NCI-H460 (cell line): ENCODE results near the gene ITPRIPL1. TPM values are rescaled to one million over a fixed set of nuclear protein-coding genes. Genes with fewer than 3 reads are reported as not detected.
"Not testable (repeated sequence)": the region's sequence is repeated elsewhere in the genome, so short reads cannot be mapped to it uniquely, and the experiment has no call there.

ENCODE experiments used
- DNase-seq: peaks from one replicate; pipeline ENCODE4 v3.0.0-alpha.2; 2016; ENCODE audit warnings: low read depth; ENCODE audit errors: extremely low read depth
- polyA plus RNA-seq: library from polyadenylated mRNA; depleted of rRNA; stranded (reverse); fragments of >200 nt; gene quantifications from 2 replicates; pipeline ENCODE4 v1.2.3, GENCODE V29; 2014; cell fraction: nucleus; rRNA removed
- total RNA-seq: library from RNA; depleted of rRNA; stranded (reverse); fragments of >200 nt; shearing (Covaris generic); gene quantifications from 2 replicates; pipeline ENCODE4 v1.2.3, GENCODE V29; 2014; rRNA removed

The ITPRIPL1 gene
- 0.09 TPM in 1 of 2 replicates, not detected in the other for total RNA-seq
- polyA plus RNA-seq = not detected in 2 replicates

DNA sequence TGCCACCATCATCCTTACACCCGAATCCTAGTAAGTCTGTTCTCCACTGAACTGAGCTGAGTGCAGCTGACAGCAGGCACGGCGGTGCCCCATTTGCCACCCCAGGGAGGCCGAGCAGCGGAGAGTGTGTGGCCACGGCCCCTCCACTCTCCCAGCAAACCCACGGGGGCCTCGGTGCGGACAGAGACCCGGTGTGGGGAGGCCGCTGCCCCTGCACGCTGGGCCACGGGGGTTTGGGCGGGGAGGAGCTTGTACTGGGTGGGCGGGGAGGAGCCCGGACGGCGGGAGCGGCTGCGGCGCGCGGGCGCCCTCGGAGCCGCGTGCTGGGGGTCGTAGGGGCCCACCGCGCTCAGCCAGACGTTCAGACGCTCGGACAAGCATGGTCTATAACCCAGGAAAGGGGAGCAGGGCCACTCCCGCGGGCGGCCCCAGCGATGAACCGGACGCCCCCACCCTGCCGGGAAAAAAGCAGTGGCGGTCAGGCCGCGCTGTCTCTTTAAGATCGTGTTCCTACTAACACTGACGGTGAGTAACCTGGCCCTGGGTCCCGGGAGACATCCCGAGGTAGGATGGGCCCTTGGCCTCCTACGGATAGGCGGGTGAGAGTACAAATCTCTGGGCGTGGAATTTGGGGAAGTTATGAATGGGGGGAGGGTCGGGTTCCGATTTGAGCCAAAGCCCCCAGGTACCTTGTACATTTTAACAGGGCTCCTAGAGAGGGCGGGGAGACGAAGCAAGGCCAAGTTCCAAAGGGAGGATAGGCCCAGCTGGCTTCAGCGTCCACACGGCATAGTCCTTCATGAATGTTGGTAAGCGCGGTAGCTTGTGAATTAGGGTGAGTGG lies at the start of gene ITPRIPL1:
TSS of gene ITPRIPL1 (plus strand) at position 277 of the 843 bp plus-strand sequence. CDS start at position 800, 523 bp downstream.
- DNase-seq = no peak

DNA sequence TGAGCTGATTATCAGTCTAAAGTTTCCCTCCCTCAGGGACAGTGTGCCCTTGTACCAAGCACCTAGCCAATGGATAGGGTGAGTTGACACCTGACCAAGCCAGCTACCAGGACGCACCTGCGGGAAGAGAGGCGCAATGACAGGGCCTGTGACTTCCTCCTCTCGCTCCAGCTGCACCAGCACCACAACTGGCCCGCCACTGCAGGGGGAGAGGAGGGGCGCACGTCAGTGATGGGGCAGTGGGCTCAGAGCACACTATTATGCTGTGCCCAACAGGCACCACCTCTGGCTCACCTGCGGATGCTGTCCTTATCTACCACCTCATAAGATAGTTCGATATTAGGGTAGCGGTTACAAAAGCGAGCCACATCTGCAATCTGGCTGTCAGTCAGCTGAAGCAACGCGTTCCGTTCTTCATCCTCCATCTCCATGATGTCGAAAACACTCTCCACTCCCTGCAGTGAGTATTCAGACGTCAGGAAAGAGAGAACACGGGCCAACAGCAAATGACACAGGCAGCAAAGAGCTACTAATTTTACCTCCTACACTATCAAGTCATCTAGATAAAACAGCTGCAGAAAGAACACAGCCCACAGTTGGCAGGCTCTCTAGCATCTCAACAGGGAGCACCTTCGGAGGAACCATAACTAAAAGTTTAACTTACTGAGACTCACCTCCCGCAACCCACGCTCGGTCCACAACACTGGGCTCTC lies 48.2 kb upstream of the ITPRIPL1 start:
- DNase-seq = no peak

GRCh38 chr2:96287273-96287856 lies 37.8 kb upstream of the ITPRIPL1 start:
- DNase-seq = no peak

DNA sequence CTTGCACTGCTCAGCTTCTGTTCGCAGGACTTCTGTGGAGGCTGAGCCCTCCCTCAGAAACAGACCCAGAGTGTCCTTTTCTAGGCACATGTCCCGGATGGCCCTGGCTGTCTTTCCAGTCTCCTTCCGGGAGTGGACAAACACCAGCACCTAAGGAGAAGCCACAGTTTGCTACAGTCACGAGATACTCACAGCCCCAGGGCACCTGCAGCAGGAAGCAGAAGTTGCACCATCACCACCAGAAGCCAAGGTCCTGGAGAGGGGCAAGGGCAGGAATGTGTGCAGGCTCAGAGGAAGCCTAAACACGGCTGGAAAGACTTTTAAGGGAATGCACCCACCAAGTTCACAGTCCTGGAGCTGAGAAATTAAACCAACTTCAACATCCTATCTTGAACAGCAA lies 33.4 kb upstream of the ITPRIPL1 start:
- no peak for DNase-seq

- DNase-seq = not testable (repeated sequence)
Measured at GRCh38 chr2:96294271-96294670, 30.8 kb upstream of the ITPRIPL1 start.

DNA sequence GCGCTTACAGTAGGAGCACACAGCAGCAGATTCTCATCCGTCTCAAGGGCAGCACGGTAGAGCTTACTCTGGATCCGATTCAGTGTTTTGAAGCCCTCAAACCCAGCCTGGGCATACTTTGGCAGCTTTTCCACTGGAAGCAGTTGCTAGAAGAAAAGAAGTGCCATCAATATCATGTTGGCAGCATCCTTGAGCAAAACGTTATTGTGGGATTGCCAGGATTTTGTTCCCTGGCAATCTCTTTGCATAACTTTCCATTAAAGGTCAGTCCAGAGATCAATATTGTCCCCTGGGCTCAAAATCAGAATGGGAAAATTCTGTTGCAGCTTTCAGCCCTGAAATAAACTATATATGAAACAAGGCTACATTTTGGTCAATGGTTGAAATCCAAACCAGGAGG lies 28.2 kb upstream of the ITPRIPL1 start:
- DNase-seq = no peak

- no peak for DNase-seq
Measured at GRCh38 chr2:96301865-96302264, 23.3 kb upstream of the ITPRIPL1 start.

DNA sequence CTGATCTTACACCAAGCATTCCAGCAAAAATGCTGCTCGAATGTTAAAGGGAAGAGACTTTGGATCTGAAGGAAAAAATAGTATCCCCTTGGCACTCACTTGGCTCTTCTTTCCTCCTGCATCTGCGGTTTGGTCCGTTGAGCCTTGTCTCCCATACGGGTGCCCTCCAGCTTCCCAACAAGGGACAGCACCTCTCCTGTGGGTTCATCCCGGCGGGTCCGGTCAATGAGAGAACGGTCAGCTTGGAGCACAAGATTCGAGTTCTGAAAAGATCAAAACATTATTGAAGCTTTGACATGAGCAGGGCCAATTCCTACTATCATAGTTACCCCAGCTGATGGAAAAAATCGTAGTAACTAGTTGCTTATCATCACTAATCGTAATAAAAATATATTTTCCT lies 20.5 kb upstream of the ITPRIPL1 start:
- DNase-seq = no peak

GRCh38 chr2:96305091-96305978 lies 19.8 kb upstream of the ITPRIPL1 start, which contains the start of gene SNRNP200:
Gene SNRNP200, minus strand, starts transcription at chr2:96305546. Its CDS starts 109 bp downstream, at chr2:96305437.
- DNase-seq = peak; percentile 81

DNA sequence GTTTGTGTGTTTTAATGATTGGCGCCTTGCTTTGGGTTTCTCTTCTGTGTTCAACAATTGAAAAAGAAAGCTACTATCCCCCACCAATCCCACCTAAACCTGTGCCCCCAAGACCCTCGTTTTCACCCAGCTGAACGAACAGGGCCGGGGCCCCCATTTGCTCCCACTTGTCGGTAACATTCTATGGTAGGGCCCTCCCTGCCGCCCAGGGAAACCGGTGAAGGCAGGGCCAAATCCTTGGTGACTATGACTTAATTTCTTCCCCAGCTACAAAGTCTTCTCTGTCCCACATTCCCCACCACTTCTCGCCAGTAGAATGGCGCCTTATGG lies 19.2 kb upstream of the ITPRIPL1 start:
- DNase-seq = no peak

DNA sequence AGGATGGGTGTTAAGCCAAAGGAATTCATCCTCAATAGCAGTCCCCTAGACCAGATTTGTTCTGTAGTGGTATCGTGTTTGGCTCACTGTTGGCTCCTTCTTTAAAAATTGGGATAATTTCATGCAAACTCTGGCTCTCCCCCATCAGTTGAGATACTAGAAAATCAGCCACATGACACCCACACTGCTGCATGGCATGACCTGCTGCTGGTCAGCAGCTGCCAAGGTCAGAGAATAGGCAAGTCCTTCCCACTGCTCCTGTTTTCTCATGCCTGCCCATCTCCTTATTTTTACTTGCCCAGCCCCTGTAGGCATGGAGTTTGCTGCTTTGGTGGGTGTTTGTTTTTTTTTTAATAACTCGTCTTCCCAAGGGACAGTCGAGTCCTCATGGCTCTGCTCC lies 18.7 kb upstream of the ITPRIPL1 start:
- DNase-seq = no peak

GRCh38 chr2:96308248-96308647 lies 16.9 kb upstream of the ITPRIPL1 start:
- DNase-seq = no peak

GRCh38 chr2:96315005-96315399 lies 10.1 kb upstream of the ITPRIPL1 start:
- DNase-seq = no peak

- no peak for DNase-seq
Measured at GRCh38 chr2:96315400-96316071, 9.6 kb upstream of the ITPRIPL1 start.

DNA sequence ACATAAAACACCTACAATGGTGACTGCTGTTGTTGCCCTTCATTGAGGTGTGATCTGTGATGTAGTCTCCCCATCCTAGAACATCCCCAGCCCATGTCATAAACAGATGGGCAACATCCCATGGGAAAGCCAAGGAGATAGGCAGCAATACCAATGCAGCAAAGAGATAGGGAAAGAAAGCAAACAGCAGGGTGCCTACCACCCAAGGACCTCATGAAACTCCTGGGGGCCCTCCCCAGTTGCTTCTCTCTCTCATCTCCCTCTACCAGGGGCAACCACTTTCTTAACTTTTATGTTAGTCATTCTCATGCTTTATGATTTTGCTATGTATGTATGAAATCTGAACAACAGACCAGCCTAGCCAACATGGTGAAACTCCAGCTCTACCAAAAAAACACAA lies 8.1 kb upstream of the ITPRIPL1 start:
- no peak for DNase-seq

- DNase-seq = no peak
Measured at GRCh38 chr2:96317584-96317997, 7.5 kb upstream of the ITPRIPL1 start.

- no peak for DNase-seq
Measured at GRCh38 chr2:96318723-96319122, 6.4 kb upstream of the ITPRIPL1 start.

- no peak for DNase-seq
Measured at GRCh38 chr2:96319396-96319795, 5.7 kb upstream of the ITPRIPL1 start.

- no peak for DNase-seq
Measured at GRCh38 chr2:96320326-96320725, 4.8 kb upstream of the ITPRIPL1 start.
